Mucosa of descending colon (tissue), 3 donors: ENCODE results near the gene PRADC1. TPM values are rescaled to one million over a fixed set of nuclear protein-coding genes. Genes with fewer than 3 reads are reported as not detected.

Source experiments
- ATAC-seq: fragments of 200-7000 bp; cut with Tn5 transposase; one replicate; pipeline ENCODE4 v1.9.1; 2020; ENCODE audit warnings: mild to moderate bottlenecking, moderate library complexity
- DNase-seq, 3 donors: peaks; one replicate each; pipeline ENCODE4 v3.0.0-alpha.2; 2020
- H3K36me3 ChIP-seq: fragments of 200-600 bp; one replicate; pipeline ENCODE4 v1.8.0; 2021; ENCODE audit warnings: low read depth, mild to moderate bottlenecking
- H3K4me1 ChIP-seq: fragments of 200-600 bp; one replicate; pipeline ENCODE4 v1.8.0; 2021; ENCODE audit warnings: low read depth, mild to moderate bottlenecking
- H3K4me3 ChIP-seq: fragments of 200-600 bp; one replicate; pipeline ENCODE4 v1.8.0; 2021; ENCODE audit warnings: mild to moderate bottlenecking
- H3K9me3 ChIP-seq: fragments of 200-600 bp; one replicate; pipeline ENCODE4 v1.8.0; 2021; ENCODE audit warnings: mild to moderate bottlenecking
- intact Hi-C, 2 donors: fragments of 100-400 bp; cut with DNase I in 1 of 2; cut with micrococcal nuclease in 1 of 2; formaldehyde crosslinking; loops; one replicate each; pipeline versions ENCODE4 v1.11.0 to v1.11.1; 2022; cut with DNase I, micrococcal nuclease
- total RNA-seq, 3 donors: library from RNA; stranded (reverse); fragmentation: NEBNext Ultra II Directional in 2 of 3; extraction: Animal tissue kit (Norgen Biotek cat#: 25700) in 2 of 3; gene quantifications; one replicate each; pipeline versions ENCODE4 v1.2.1 to v1.2.4, GENCODE V29; 2021 to 2023
- TF ChIP-seq, protein P1 (sequence below): fragments of 200-600 bp; IDR thresholded peaks from one replicate; pipeline ENCODE4 v1.8.0; 2022; ENCODE audit warnings: antibody characterized with exemption, mild to moderate bottlenecking
- donor health status: DM: no; HTN: no; CAD: no; lungs with moderate emphysema.
- donor health status: DM: no; HTN: no; CAD: no.
- donor health status: DM: no; HTN: yes; CAD: no.

The PRADC1 gene
- total RNA-seq, 3 donors from 2014 or later = 30.4 to 37.4 (median 34.6) TPM

- Histone ChIP-seq H3K36me3 (no peaks in the 10 kb centered on the region), H3K9me3 (no peaks in the 10 kb centered on the region), H3K4me3 (no peak overlapping the region), H3K4me1 (no peaks in the 10 kb centered on the region)
- TF ChIP-seq, protein P1, sequence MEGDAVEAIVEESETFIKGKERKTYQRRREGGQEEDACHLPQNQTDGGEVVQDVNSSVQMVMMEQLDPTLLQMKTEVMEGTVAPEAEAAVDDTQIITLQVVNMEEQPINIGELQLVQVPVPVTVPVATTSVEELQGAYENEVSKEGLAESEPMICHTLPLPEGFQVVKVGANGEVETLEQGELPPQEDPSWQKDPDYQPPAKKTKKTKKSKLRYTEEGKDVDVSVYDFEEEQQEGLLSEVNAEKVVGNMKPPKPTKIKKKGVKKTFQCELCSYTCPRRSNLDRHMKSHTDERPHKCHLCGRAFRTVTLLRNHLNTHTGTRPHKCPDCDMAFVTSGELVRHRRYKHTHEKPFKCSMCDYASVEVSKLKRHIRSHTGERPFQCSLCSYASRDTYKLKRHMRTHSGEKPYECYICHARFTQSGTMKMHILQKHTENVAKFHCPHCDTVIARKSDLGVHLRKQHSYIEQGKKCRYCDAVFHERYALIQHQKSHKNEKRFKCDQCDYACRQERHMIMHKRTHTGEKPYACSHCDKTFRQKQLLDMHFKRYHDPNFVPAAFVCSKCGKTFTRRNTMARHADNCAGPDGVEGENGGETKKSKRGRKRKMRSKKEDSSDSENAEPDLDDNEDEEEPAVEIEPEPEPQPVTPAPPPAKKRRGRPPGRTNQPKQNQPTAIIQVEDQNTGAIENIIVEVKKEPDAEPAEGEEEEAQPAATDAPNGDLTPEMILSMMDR = no peak
- no peak for DNase-seq
- intact Hi-C loops = no loop called here
- no peak for ATAC-seq
Measured at GRCh38 chr2:73257021-73257420, 24.0 kb upstream of the PRADC1 start.

- DNase-seq (no peak), ATAC-seq (no peak)
- H3K4me1 ChIP-seq = no peaks in the 10 kb centered on the region
- H3K36me3 ChIP-seq = no peaks in the 10 kb centered on the region
- no peaks in the 10 kb centered on the region for H3K9me3 ChIP-seq
- intact Hi-C loops = no loop called here
- no peak overlapping the region for H3K4me3 ChIP-seq
- TF ChIP-seq, protein P1 = no peak
Measured at GRCh38 chr2:73256618-73256922, 23.5 kb upstream of the PRADC1 start.

DNA sequence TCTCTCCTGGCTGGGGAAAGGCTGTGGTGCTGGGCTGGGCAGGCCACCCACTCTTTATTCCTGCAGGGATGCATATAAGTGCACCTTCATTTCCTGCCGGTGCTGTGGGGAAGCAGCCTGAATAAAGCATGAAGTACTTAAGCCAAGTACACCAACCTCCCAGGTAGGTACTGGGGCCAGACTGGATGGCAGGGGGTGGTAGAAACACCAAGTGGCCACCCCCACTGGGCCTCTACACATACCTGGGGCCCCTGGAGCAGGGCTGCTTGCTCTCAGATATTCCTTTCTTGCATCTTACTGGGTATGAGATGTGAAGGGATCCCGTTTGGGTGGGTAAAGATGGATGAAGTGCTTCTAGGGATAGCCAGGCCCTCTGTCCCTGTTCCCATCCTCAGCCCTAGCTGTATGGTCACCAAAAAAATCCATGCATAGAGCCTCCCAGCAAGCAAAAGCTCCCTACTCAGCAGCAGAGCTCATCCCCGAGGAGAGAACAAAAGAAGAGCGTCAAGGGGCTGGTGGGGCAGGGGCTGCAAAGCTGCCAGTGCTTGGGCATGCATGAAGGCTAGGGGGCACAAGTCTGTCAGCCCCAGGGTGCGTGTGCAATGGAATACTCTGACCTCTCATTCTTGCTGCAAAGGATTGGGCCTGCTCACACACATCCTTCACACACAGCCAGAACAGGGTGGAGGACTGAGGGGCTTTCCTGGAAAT is 23.0 kb upstream of the PRADC1 start:
- intact Hi-C loops = no loop called here
- H3K36me3 ChIP-seq = no peaks in the 10 kb centered on the region
- TF ChIP-seq, protein P1 = no peak

GRCh38 chr2:73255007-73255644 is 22.1 kb upstream of the PRADC1 start:
- Histone ChIP-seq H3K4me3 (no peak overlapping the region), H3K36me3 (no peaks in the 10 kb centered on the region)
- TF ChIP-seq, protein P1 = no peak

More for the DNA sequence above, 23.0 kb upstream of the PRADC1 start:
- ATAC-seq (no peak), DNase-seq (no peak)
- no peaks in the 10 kb centered on the region for H3K4me1 ChIP-seq
- H3K9me3 ChIP-seq = no peaks in the 10 kb centered on the region
- H3K4me3 ChIP-seq = no peak overlapping the region

GRCh38 chr2:73254343-73255006 is 21.4 kb upstream of the PRADC1 start:
- H3K36me3 ChIP-seq = peaks cover 4% of the 10 kb centered on the region
- H3K4me3 ChIP-seq = no peak overlapping the region
- no peak for DNase-seq
- no peaks in the 10 kb centered on the region for H3K4me1 ChIP-seq
- intact Hi-C loops = no loop called here
- no peak for ATAC-seq
- TF ChIP-seq, protein P1 = no peak
- H3K9me3 ChIP-seq = no peaks in the 10 kb centered on the region

More at GRCh38 chr2:73255007-73255644, 22.1 kb upstream of the PRADC1 start:
- DNase-seq (no peak), ATAC-seq (no peak)
- intact Hi-C loops = no loop called here
- Histone ChIP-seq H3K4me1 (no peaks in the 10 kb centered on the region), H3K9me3 (no peaks in the 10 kb centered on the region)
